OCI-LY1 (cell line): ENCODE data around the gene SMARCC1.

Experiments used
- CTCF ChIP-seq: fragments of 200-600 bp; sonication (generic), shearing (Covaris generic); IDR thresholded peaks from 2 replicates; pipeline ENCODE4 v1.5.1; 2017; ENCODE audit warnings: mild to moderate bottlenecking, antibody characterized with exemption, low read length, moderate library complexity, mixed read lengths
- EZH2 ChIP-seq: fragments of 200-600 bp; sonication (generic), shearing (Covaris generic); IDR thresholded peaks from 2 replicates; pipeline ENCODE4 v1.8.0; 2017; ENCODE audit warnings: borderline replicate concordance, mixed run types, mild to moderate bottlenecking, antibody characterized with exemption, low read length, moderate library complexity, mixed read lengths

GRCh38 chr3:47783673-47784072 is 2.0 kb upstream of the SMARCC1 start:
- TF ChIP-seq CTCF = no peak
- no peak for TF ChIP-seq EZH2
